ENCODE measurements around the gene TMEM63C. TPM values are rescaled to one million over a fixed set of nuclear protein-coding genes. Genes with fewer than 3 reads are reported as not detected.

TMEM63C gene
- total and polyA plus RNA-seq, 2 experiments from 2014 or later, result 4.9 to 9.7 TPM

GRCh38 chr14:77246784-77247183, 65.2 kb downstream of the TMEM63C start:
- Histone ChIP-seq H3K9me2 (replicated peaks; ENCODE audit: insufficient read depth) (no peaks in the 10 kb centered on the region), H2AFZ (no peak overlapping the region), H3K79me2 (no peaks in the 10 kb centered on the region), H3K27me3 (no peaks in the 10 kb centered on the region), H3K4me1 (ENCODE audit: insufficient read depth) (no peaks in the 10 kb centered on the region), H3K36me3 (replicated peaks; ENCODE audit: insufficient read depth, low read depth) (no peaks in the 10 kb centered on the region), H3K27ac (no peak overlapping the region), H3K9me3 (ENCODE audit: low read depth) (no peaks in the 10 kb centered on the region), H3K4me2 (no peak overlapping the region), H3K4me3 (no peak overlapping the region), H4K20me1 (ENCODE audit: insufficient read depth, poor library complexity, severe bottlenecking) (no peaks in the 10 kb centered on the region)
- 100% methylated on average over 1 of the region's 1 CpG for WGBS (ENCODE audit: low lambda C conversion rate, missing lambda C conversion rate)
- no peak for TF ChIP-seq EZH2phosphoT487 (IDR thresholded peaks at IDR 0.05; ENCODE audit: low read depth, severe bottlenecking, unreplicated experiment)
- TF ChIP-seq EZH2 (IDR thresholded peaks at IDR 0.05; ENCODE audit: borderline replicate concordance), result no peak
- TF ChIP-seq, protein P1, sequence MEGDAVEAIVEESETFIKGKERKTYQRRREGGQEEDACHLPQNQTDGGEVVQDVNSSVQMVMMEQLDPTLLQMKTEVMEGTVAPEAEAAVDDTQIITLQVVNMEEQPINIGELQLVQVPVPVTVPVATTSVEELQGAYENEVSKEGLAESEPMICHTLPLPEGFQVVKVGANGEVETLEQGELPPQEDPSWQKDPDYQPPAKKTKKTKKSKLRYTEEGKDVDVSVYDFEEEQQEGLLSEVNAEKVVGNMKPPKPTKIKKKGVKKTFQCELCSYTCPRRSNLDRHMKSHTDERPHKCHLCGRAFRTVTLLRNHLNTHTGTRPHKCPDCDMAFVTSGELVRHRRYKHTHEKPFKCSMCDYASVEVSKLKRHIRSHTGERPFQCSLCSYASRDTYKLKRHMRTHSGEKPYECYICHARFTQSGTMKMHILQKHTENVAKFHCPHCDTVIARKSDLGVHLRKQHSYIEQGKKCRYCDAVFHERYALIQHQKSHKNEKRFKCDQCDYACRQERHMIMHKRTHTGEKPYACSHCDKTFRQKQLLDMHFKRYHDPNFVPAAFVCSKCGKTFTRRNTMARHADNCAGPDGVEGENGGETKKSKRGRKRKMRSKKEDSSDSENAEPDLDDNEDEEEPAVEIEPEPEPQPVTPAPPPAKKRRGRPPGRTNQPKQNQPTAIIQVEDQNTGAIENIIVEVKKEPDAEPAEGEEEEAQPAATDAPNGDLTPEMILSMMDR (IDR thresholded peaks at IDR 0.05; ENCODE audit: poor library complexity), result no peak
- DNase-seq (ENCODE audit: low spot score), result no peak

DNA sequence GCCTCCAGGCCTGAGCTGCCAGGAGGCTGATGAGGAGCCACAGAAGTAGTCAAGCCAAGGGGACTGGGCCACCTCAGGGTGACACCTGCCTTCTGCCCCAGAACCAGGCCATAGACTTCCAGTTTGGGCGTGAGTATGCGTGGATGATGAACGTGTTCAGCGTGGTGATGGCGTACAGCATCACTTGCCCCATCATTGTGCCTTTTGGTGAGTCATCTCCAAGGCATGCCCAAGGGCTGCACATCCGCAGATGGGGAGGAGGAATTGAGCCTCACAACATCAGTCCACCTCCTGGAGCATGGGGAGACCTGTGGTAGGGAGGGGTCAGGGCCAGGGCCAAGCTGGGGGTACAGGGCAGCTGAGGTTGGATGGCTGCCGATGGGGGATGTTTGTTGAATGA, 67.1 kb downstream of the TMEM63C start:
- no peak overlapping the region for H3K4me2 ChIP-seq
- 98% methylated on average over 7 of the region's 7 CpGs for WGBS (ENCODE audit: low lambda C conversion rate, missing lambda C conversion rate)
- TF ChIP-seq, protein P1 (IDR thresholded peaks at IDR 0.05; ENCODE audit: poor library complexity), result no peak
- TF ChIP-seq EZH2phosphoT487 (IDR thresholded peaks at IDR 0.05; ENCODE audit: low read depth, severe bottlenecking, unreplicated experiment) (no peak), EZH2 (IDR thresholded peaks at IDR 0.05; ENCODE audit: borderline replicate concordance) (no peak)

GRCh38 chr14:77249286-77249685, 67.7 kb downstream of the TMEM63C start:
- WGBS (ENCODE audit: low lambda C conversion rate, missing lambda C conversion rate), result 96% methylated on average over 7 of the region's 7 CpGs

More for the DNA sequence above, 67.1 kb downstream of the TMEM63C start:
- no peaks in the 10 kb centered on the region for H3K9me2 ChIP-seq (replicated peaks; ENCODE audit: insufficient read depth)
- H3K4me1 ChIP-seq (ENCODE audit: insufficient read depth), result no peaks in the 10 kb centered on the region
- no peak overlapping the region for H2AFZ ChIP-seq
- H3K36me3 ChIP-seq (replicated peaks; ENCODE audit: insufficient read depth, low read depth), result no peaks in the 10 kb centered on the region
- no peak overlapping the region for H3K27ac ChIP-seq
- DNase-seq (ENCODE audit: low spot score), result no peak
- H3K4me3 ChIP-seq, result no peak overlapping the region
- H4K20me1 ChIP-seq (ENCODE audit: insufficient read depth, poor library complexity, severe bottlenecking), result no peaks in the 10 kb centered on the region
- no peaks in the 10 kb centered on the region for H3K27me3 ChIP-seq
- no peaks in the 10 kb centered on the region for H3K79me2 ChIP-seq
- H3K9me3 ChIP-seq (ENCODE audit: low read depth), result no peaks in the 10 kb centered on the region

More at GRCh38 chr14:77249286-77249685, 67.7 kb downstream of the TMEM63C start:
- Histone ChIP-seq H3K36me3 (replicated peaks; ENCODE audit: insufficient read depth, low read depth) (no peaks in the 10 kb centered on the region), H3K27ac (no peak overlapping the region), H3K4me2 (no peak overlapping the region), H3K4me1 (ENCODE audit: insufficient read depth) (no peaks in the 10 kb centered on the region), H3K79me2 (no peaks in the 10 kb centered on the region), H3K4me3 (no peak overlapping the region), H3K9me2 (replicated peaks; ENCODE audit: insufficient read depth) (no peaks in the 10 kb centered on the region), H3K9me3 (ENCODE audit: low read depth) (no peaks in the 10 kb centered on the region), H4K20me1 (ENCODE audit: insufficient read depth, poor library complexity, severe bottlenecking) (no peaks in the 10 kb centered on the region), H3K27me3 (no peaks in the 10 kb centered on the region), H2AFZ (no peak overlapping the region)
- DNase-seq (ENCODE audit: low spot score), result no peak
- TF ChIP-seq EZH2 (IDR thresholded peaks at IDR 0.05; ENCODE audit: borderline replicate concordance), result no peak
- no peak for TF ChIP-seq EZH2phosphoT487 (IDR thresholded peaks at IDR 0.05; ENCODE audit: low read depth, severe bottlenecking, unreplicated experiment)
- TF ChIP-seq, protein P1 (IDR thresholded peaks at IDR 0.05; ENCODE audit: poor library complexity), result no peak

All from hepatocyte (in vitro differentiated cells).